A673 (cell line): ENCODE measurements around the gene KLHL11.

ENCODE experiments used
- CTCF ChIP-seq: fragments of 300-800, 200-600 bp; sonication (generic); conservative IDR thresholded peaks from 2 replicates; pipeline ENCODE4 v1.5.1; 2017; ENCODE audit warnings: low read depth, mild to moderate bottlenecking, antibody characterized with exemption, low read length, moderate library complexity, mixed read lengths
- EZH2 ChIP-seq: fragments of 200-600 bp; sonication (generic); IDR thresholded peaks from 2 replicates; pipeline ENCODE4 v1.6.1; 2017; ENCODE audit warnings: borderline replicate concordance, low read depth, mild to moderate bottlenecking, mixed read lengths, antibody characterized with exemption, low read length; ENCODE audit not compliant: poor library complexity, severe bottlenecking

- TF ChIP-seq CTCF: no peak
- no peak for TF ChIP-seq EZH2
These were observed 52.0 kb downstream of the KLHL11 start for GRCh38 chr17:41813152-41813680.
